ENCODE results near the gene SPEM1. TPM values are rescaled to one million over a fixed set of nuclear protein-coding genes. Genes with fewer than 3 reads are reported as not detected.

SPEM1 gene
- total RNA-seq, 3 donors from 2014 or later (not counting 1 experiment from before 2014, with no cell fraction given), result not detected

DNA sequence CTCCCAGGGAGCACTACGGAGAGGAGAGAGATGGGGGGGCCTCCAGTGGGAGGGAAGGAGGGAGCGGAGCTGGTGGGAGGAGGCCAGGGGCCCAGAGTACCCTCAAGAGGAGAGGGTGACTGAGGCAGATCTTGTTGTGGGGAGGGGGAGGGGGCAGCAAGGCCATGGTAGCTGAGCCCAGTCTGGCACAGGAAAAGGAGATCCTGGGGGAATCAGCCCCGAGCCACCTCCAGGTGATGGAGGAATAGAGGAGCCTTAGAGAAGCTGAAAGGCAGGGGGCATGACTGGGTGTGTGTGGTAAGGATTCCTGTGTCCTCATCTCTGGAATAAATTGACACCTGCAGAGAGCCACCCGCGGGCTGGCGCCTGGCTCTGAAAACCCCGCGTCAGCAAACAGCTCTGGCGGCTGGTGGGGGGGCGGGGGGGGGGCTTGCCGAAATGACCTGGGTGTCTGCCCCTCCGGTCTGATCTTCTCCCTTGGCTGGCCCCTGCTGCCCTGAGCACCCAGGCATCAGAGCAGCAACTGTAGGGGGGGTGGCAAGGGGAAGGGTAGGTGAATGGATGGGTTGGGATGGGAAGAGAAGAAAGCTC, 13.8 kb upstream of the SPEM1 start:
- DNase-seq (peak in 1 of 2 donors; percentile 33), ATAC-seq (no peak)
- Mint-ChIP-seq H3K4me1 (peaks cover 8 to 31% of the 10 kb centered on the region in 2 donors), H3K36me3 (no peaks in the 10 kb centered on the region), H3K27me3 (ENCODE audit: low read depth in 2 of 2) (peaks cover 6 to 20% of the 10 kb centered on the region in 2 donors), H3K4me3 (peak overlapping the region; percentile 74), H3K9me3 (no peaks in the 10 kb centered on the region), H3K27ac (peak overlapping the region in 1 of 2 donors; percentile 1)
- intact Hi-C loops (cut with micrococcal nuclease), result no loop called here
- H3K9me3 ChIP-seq (ENCODE audit: control insufficient read depth, insufficient read depth, low read length), result no peaks in the 10 kb centered on the region
- peaks cover 28% of the 10 kb centered on the region for H3K4me1 ChIP-seq (ENCODE audit: control insufficient read depth, insufficient read depth, low read length)
- H3K27ac ChIP-seq (ENCODE audit: low read length), result no peak overlapping the region
- H3K4me3 ChIP-seq (ENCODE audit: low read length), result no peak overlapping the region
- peaks cover 3% of the 10 kb centered on the region for H3K27me3 ChIP-seq (ENCODE audit: control insufficient read depth, insufficient read depth, low read length)
- WGBS (ENCODE audit: insufficient coverage), result 86% methylated on average over 12 of the region's 12 CpGs
- no peaks in the 10 kb centered on the region for H3K36me3 ChIP-seq (ENCODE audit: control insufficient read depth, insufficient read depth, low read length)
- TF ChIP-seq, protein P1, sequence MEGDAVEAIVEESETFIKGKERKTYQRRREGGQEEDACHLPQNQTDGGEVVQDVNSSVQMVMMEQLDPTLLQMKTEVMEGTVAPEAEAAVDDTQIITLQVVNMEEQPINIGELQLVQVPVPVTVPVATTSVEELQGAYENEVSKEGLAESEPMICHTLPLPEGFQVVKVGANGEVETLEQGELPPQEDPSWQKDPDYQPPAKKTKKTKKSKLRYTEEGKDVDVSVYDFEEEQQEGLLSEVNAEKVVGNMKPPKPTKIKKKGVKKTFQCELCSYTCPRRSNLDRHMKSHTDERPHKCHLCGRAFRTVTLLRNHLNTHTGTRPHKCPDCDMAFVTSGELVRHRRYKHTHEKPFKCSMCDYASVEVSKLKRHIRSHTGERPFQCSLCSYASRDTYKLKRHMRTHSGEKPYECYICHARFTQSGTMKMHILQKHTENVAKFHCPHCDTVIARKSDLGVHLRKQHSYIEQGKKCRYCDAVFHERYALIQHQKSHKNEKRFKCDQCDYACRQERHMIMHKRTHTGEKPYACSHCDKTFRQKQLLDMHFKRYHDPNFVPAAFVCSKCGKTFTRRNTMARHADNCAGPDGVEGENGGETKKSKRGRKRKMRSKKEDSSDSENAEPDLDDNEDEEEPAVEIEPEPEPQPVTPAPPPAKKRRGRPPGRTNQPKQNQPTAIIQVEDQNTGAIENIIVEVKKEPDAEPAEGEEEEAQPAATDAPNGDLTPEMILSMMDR (IDR thresholded peaks at IDR 0.05), result no peak

- Histone ChIP-seq H3K27me3 (ENCODE audit: control insufficient read depth, insufficient read depth, low read length) (peaks cover 3% of the 10 kb centered on the region), H3K4me3 (ENCODE audit: low read length) (no peak overlapping the region), H3K27ac (ENCODE audit: low read length) (no peak overlapping the region), H3K36me3 (ENCODE audit: control insufficient read depth, insufficient read depth, low read length) (no peaks in the 10 kb centered on the region), H3K9me3 (ENCODE audit: control insufficient read depth, insufficient read depth, low read length) (no peaks in the 10 kb centered on the region), H3K4me1 (ENCODE audit: control insufficient read depth, insufficient read depth, low read length) (peaks cover 28% of the 10 kb centered on the region)
- TF ChIP-seq, protein P1 (IDR thresholded peaks at IDR 0.05), result no peak
- Mint-ChIP-seq H3K27me3 (ENCODE audit: low read depth in 2 of 2) (peaks cover 6 to 20% of the 10 kb centered on the region in 2 donors), H3K4me3 (no peak overlapping the region), H3K36me3 (no peaks in the 10 kb centered on the region), H3K27ac (no peak overlapping the region), H3K9me3 (no peaks in the 10 kb centered on the region), H3K4me1 (peaks cover 8 to 25% of the 10 kb centered on the region in 2 donors)
- DNase-seq, result no peak
- no peak for ATAC-seq
- WGBS (ENCODE audit: insufficient coverage), result 96% methylated on average over 12 of the region's 13 CpGs
- intact Hi-C loops (cut with micrococcal nuclease), result no loop called here
Measured at GRCh38 chr17:7407082-7407481, 13.0 kb upstream of the SPEM1 start.

DNA sequence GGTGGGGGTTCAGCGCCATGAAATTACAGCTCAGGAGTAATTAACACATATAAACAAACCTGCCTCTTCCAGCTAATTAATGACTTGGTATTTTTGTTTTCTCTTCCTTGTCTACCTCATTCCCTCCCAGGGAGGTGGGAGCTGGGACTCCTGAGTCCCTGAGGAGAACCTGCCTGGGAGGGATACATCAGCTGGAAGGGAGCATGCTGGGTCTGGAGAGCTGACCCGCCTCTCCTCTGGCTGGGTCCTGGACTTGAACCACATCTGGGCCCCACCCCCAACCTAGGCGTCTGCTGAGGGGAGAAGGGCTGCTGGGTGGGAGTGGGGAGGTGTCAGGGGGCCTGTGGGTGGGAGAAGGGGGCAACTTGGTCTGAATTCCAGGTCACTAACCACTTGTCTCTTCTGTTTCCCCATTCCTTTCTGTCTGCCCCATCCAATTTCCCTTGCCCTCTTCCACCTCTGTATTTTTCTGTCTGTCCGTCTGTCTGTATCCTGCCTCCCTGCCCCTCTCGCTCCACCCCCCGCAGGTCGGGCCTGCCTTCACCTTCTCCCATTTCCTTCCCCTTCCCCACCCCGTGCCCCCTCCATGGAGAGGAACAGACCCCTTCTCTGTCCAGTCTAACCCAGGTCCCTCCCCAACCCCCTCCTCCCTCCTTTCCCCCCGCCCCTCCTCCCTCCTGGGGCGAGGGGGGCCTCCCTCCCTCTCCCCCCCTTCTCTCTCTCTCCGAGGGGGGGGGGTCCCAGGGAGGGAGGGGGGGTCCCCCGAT, 12.5 kb upstream of the SPEM1 start, which contains the start of gene NLGN2:
TSS of gene NLGN2 (plus strand) at position 361 of the 767 bp plus-strand sequence. CDS start 411 bp downstream, outside the sequence.
- Histone ChIP-seq H3K27ac (ENCODE audit: low read length) (no peak within 1 kb of the TSS), H3K36me3 (ENCODE audit: control insufficient read depth, insufficient read depth, low read length) (no peaks in the 10 kb centered on the region), H3K9me3 (ENCODE audit: control insufficient read depth, insufficient read depth, low read length) (no peaks in the 10 kb centered on the region), H3K4me3 (ENCODE audit: low read length) (no peak within 1 kb of the TSS), H3K27me3 (ENCODE audit: control insufficient read depth, insufficient read depth, low read length) (peaks cover 3% of the 10 kb centered on the region), H3K4me1 (ENCODE audit: control insufficient read depth, insufficient read depth, low read length) (peaks cover 28% of the 10 kb centered on the region)
- no peak for ATAC-seq
- 44% methylated on average over 8 of the region's 12 CpGs for WGBS (ENCODE audit: insufficient coverage)
- H3K36me3 Mint-ChIP-seq, result no peaks in the 10 kb centered on the region
- H3K27ac Mint-ChIP-seq, result no peak within 1 kb of the TSS
- intact Hi-C loops (cut with micrococcal nuclease), result no loop called here
- peaks cover 6 to 20% of the 10 kb centered on the region in 2 donors for H3K27me3 Mint-ChIP-seq (ENCODE audit: low read depth in 2 of 2)
- peaks cover 8 to 25% of the 10 kb centered on the region in 2 donors for H3K4me1 Mint-ChIP-seq
- no peaks in the 10 kb centered on the region for H3K9me3 Mint-ChIP-seq
- peak within 1 kb of the TSS; percentile 52 for H3K4me3 Mint-ChIP-seq
- no peak for DNase-seq
- TF ChIP-seq, protein P1 (IDR thresholded peaks at IDR 0.05), result no peak
